IPS DF 6.9 (cell line): ENCODE results near the gene RECQL5.
"Not testable (repeated sequence)": the region's sequence is repeated elsewhere in the genome, so short reads cannot be mapped to it uniquely, and the experiment has no call there.

ENCODE experiments used
- DNase-seq: peaks from one replicate; pipeline ENCODE4 v3.0.0-alpha.2; 2013; ENCODE audit warnings: low read depth, low spot score
- H3K27ac ChIP-seq: one replicate; pipeline ENCODE4 v1.5.1; 2013; ENCODE audit warnings: low read length, control low read depth
- H3K27me3 ChIP-seq: 2 replicates; pipeline ENCODE4 v1.6.1; 2013; ENCODE audit warnings: mild to moderate bottlenecking, low read length; ENCODE audit not compliant: control insufficient read depth, insufficient read depth
- H3K36me3 ChIP-seq: 2 replicates; pipeline ENCODE4 v1.6.1; 2013; ENCODE audit warnings: low read length; ENCODE audit not compliant: control insufficient read depth, insufficient read depth
- H3K4me1 ChIP-seq: 2 replicates; pipeline ENCODE4 v1.6.1; 2013; ENCODE audit warnings: low read length; ENCODE audit not compliant: control insufficient read depth, insufficient read depth
- H3K4me3 ChIP-seq: 2 replicates; pipeline ENCODE4 v1.5.1; 2013; ENCODE audit warnings: mild to moderate bottlenecking, low read length
- H3K9me3 ChIP-seq: 2 replicates; pipeline ENCODE4 v1.6.1; 2013; ENCODE audit warnings: low read length, inconsistent platforms; ENCODE audit not compliant: control insufficient read depth, insufficient read depth
- WGBS: extraction: QIAGEN DNeasy Blood & Tissue Kit; methylation state at CpG from one replicate; pipeline ENCODE4 v1.1.7; 2013; ENCODE audit warnings: mixed read lengths, missing lambda C conversion rate; ENCODE audit not compliant: insufficient read length, insufficient coverage; 5-methylcytosine and 5-hydroxymethylcytosine counted together

The RECQL5 gene

GRCh38 chr17:75595284-75595919 is 71.6 kb downstream of the RECQL5 start:
- no peak for DNase-seq
- Histone ChIP-seq H3K4me3 (no peak overlapping the region), H3K36me3 (no peaks in the 10 kb centered on the region), H3K27me3 (no peaks in the 10 kb centered on the region), H3K9me3 (no peaks in the 10 kb centered on the region), H3K27ac (no peak overlapping the region), H3K4me1 (no peaks in the 10 kb centered on the region)
- WGBS, result no CpG with 5 or more reads among the region's 13 CpGs

GRCh38 chr17:75594499-75595283 is 72.3 kb downstream of the RECQL5 start:
- Histone ChIP-seq H3K4me1 (peaks cover under 1% of the 10 kb centered on the region; the same call in 1 of the 2 replicates), H3K27me3 (no peaks in the 10 kb centered on the region), H3K4me3 (no peak overlapping the region), H3K27ac (no peak overlapping the region), H3K36me3 (no peaks in the 10 kb centered on the region), H3K9me3 (no peaks in the 10 kb centered on the region)
- no peak for DNase-seq
- WGBS, result no CpG with 5 or more reads among the region's 28 CpGs

GRCh38 chr17:75593430-75593829 is 73.5 kb downstream of the RECQL5 start:
- not testable (repeated sequence) for H3K9me3 ChIP-seq

GRCh38 chr17:75592348-75593020 is 74.5 kb downstream of the RECQL5 start:
- no CpG with 5 or more reads among the region's 17 CpGs for WGBS
- peaks cover 3% of the 10 kb centered on the region for H3K4me1 ChIP-seq
- DNase-seq, result no peak
- H3K27ac ChIP-seq, result no peak overlapping the region
- no peaks in the 10 kb centered on the region for H3K9me3 ChIP-seq
- no peaks in the 10 kb centered on the region for H3K27me3 ChIP-seq
- H3K36me3 ChIP-seq, result no peaks in the 10 kb centered on the region
- H3K4me3 ChIP-seq, result no peak overlapping the region

More at GRCh38 chr17:75593430-75593829, 73.5 kb downstream of the RECQL5 start:
- DNase-seq, H3K4me1 ChIP-seq, H3K36me3 ChIP-seq, H3K27ac ChIP-seq, H3K27me3 ChIP-seq, H3K4me3 ChIP-seq: not testable (repeated sequence)
- no CpG with 5 or more reads among the region's 9 CpGs for WGBS

GRCh38 chr17:75591722-75592302 is 75.1 kb downstream of the RECQL5 start:
- Histone ChIP-seq H3K27ac (no peak overlapping the region), H3K36me3 (no peaks in the 10 kb centered on the region), H3K9me3 (no peaks in the 10 kb centered on the region), H3K4me1 (peaks cover 3% of the 10 kb centered on the region), H3K4me3 (no peak overlapping the region), H3K27me3 (no peaks in the 10 kb centered on the region)
- no CpG with 5 or more reads among the region's 7 CpGs for WGBS
- DNase-seq, result no peak

GRCh38 chr17:75590849-75591721 is 75.9 kb downstream of the RECQL5 start:
- Histone ChIP-seq H3K27ac (no peak overlapping the region), H3K27me3 (no peaks in the 10 kb centered on the region), H3K36me3 (no peaks in the 10 kb centered on the region), H3K4me3 (no peak overlapping the region), H3K9me3 (no peaks in the 10 kb centered on the region), H3K4me1 (peaks cover 3% of the 10 kb centered on the region)
- no peak for DNase-seq
- no CpG with 5 or more reads among the region's 12 CpGs for whole genome bisulfite sequencing

GRCh38 chr17:75590314-75590761 is 76.6 kb downstream of the RECQL5 start:
- H3K27ac ChIP-seq, result no peak overlapping the region

GRCh38 chr17:75589919-75590303 is 77.0 kb downstream of the RECQL5 start:
- WGBS, result no CpG with 5 or more reads among the region's 29 CpGs
- no peaks in the 10 kb centered on the region for H3K9me3 ChIP-seq
- H3K27ac ChIP-seq, result no peak overlapping the region
- H3K4me3 ChIP-seq, result peak overlapping the region; percentile 5; the same call in 1 of the 2 replicates
- peaks cover 3% of the 10 kb centered on the region for H3K4me1 ChIP-seq
- H3K36me3 ChIP-seq, result no peaks in the 10 kb centered on the region
- no peak for DNase-seq
- H3K27me3 ChIP-seq, result no peaks in the 10 kb centered on the region

More at GRCh38 chr17:75590314-75590761, 76.6 kb downstream of the RECQL5 start:
- Histone ChIP-seq H3K27me3 (no peaks in the 10 kb centered on the region), H3K4me1 (peaks cover 3% of the 10 kb centered on the region), H3K4me3 (no peak overlapping the region), H3K9me3 (no peaks in the 10 kb centered on the region), H3K36me3 (no peaks in the 10 kb centered on the region)
- DNase-seq, result no peak
- WGBS, result no CpG with 5 or more reads among the region's 8 CpGs

GRCh38 chr17:75589012-75589918 is 77.7 kb downstream of the RECQL5 start:
- no peaks in the 10 kb centered on the region for H3K9me3 ChIP-seq
- no peak overlapping the region for H3K27ac ChIP-seq
- H3K4me1 ChIP-seq, result peaks cover 3% of the 10 kb centered on the region
- DNase-seq, result peak; percentile 72
- H3K36me3 ChIP-seq, result no peaks in the 10 kb centered on the region
- no peaks in the 10 kb centered on the region for H3K27me3 ChIP-seq
- no CpG with 5 or more reads among the region's 100 CpGs for WGBS
- peak overlapping the region; percentile 44; the same call in 1 of the 2 replicates for H3K4me3 ChIP-seq
